ENCODE data around the gene DAAM2. TPM values are rescaled to one million over a fixed set of nuclear protein-coding genes. Genes with fewer than 3 reads are reported as not detected.

The DAAM2 gene
- total RNA-seq, 1 experiment from 2014 or later, result not detected

- intact Hi-C loops (cut with micrococcal nuclease; ENCODE audit: unreplicated experiment), result no loop called here
- no peaks in the 10 kb centered on the region for H3K9me3 Mint-ChIP-seq (ENCODE audit: unreplicated experiment)
- H3K27me3 Mint-ChIP-seq (ENCODE audit: insufficient read depth, unreplicated experiment), result peaks cover 9% of the 10 kb centered on the region
- POLR2A ChIA-PET, result no interaction called here
- no peaks in the 10 kb centered on the region for H3K4me1 Mint-ChIP-seq (ENCODE audit: low read depth, unreplicated experiment)
- no peaks in the 10 kb centered on the region for H3K9me3 ChIP-seq
- CTCF ChIA-PET, result interaction anchor here (0.7 kb wide), 1 partner anchor 23 kb away, joined by 4 read pairs; no protein-coding TSS in a partner anchor
- DNase-seq, result no peak
- no TSS peak for BruUV-seq (replicated peaks)
- no peak for TF ChIP-seq CTCF (IDR thresholded peaks at IDR 0.05; ENCODE audit: insufficient read depth in 1 of 2, low read depth in 1 of 2, low read length in 1 of 2, severe bottlenecking in 1 of 2, unreplicated experiment in 1 of 2)
- H3K27me3 ChIP-seq (replicated peaks; ENCODE audit: control insufficient read depth, insufficient read depth, low read length), result no peaks in the 10 kb centered on the region
- H3K36me3 Mint-ChIP-seq (ENCODE audit: insufficient read depth, unreplicated experiment), result no peaks in the 10 kb centered on the region
- no peak overlapping the region for H3K4me3 Mint-ChIP-seq (ENCODE audit: unreplicated experiment)
- H3K27ac Mint-ChIP-seq (ENCODE audit: unreplicated experiment), result no peak overlapping the region
- H3K4me3 ChIP-seq (ENCODE audit: low read depth, low read length), result no peak overlapping the region
- no peaks in the 10 kb centered on the region for H3K36me3 ChIP-seq (ENCODE audit: control insufficient read depth, insufficient read depth, low read length)
- H3K4me1 ChIP-seq, result no peaks in the 10 kb centered on the region
Observed at GRCh38 chr6:39790772-39791171, 1.4 kb upstream of the DAAM2 start.

GRCh38 chr6:39791311-39791710, 865 bp upstream of the DAAM2 start:
- Mint-ChIP-seq H3K4me1 (ENCODE audit: low read depth, unreplicated experiment) (no peaks in the 10 kb centered on the region), H3K27ac (ENCODE audit: unreplicated experiment) (no peak overlapping the region), H3K9me3 (ENCODE audit: unreplicated experiment) (no peaks in the 10 kb centered on the region), H3K4me3 (ENCODE audit: unreplicated experiment) (no peak overlapping the region), H3K27me3 (ENCODE audit: insufficient read depth, unreplicated experiment) (peaks cover 9% of the 10 kb centered on the region), H3K36me3 (ENCODE audit: insufficient read depth, unreplicated experiment) (no peaks in the 10 kb centered on the region)
- no peak for DNase-seq
- H3K4me3 ChIP-seq (ENCODE audit: low read depth, low read length), result no peak overlapping the region
- no peaks in the 10 kb centered on the region for H3K9me3 ChIP-seq
- H3K4me1 ChIP-seq, result no peaks in the 10 kb centered on the region
- H3K36me3 ChIP-seq (ENCODE audit: control insufficient read depth, insufficient read depth, low read length), result no peaks in the 10 kb centered on the region
- intact Hi-C loops (cut with micrococcal nuclease; ENCODE audit: unreplicated experiment), result no loop called here
- ChIA-PET POLR2A (no interaction called here), CTCF (interaction anchor here (0.6 to 0.7 kb wide), 3 partner anchors 22 to 713 kb away, joined by 3 to 5 read pairs (median 4); no protein-coding TSS in a partner anchor)
- no peak for TF ChIP-seq CTCF (IDR thresholded peaks at IDR 0.05; ENCODE audit: insufficient read depth in 1 of 2, low read depth in 1 of 2, low read length in 1 of 2, severe bottlenecking in 1 of 2, unreplicated experiment in 1 of 2)
- no TSS peak for BruUV-seq (replicated peaks)
- no peaks in the 10 kb centered on the region for H3K27me3 ChIP-seq (replicated peaks; ENCODE audit: control insufficient read depth, insufficient read depth, low read length)

GRCh38 chr6:39792540-39793450, 619 bp downstream of the DAAM2 start:
- no peaks in the 10 kb centered on the region for H3K9me3 ChIP-seq
- no peak for DNase-seq
- H3K4me1 ChIP-seq, result no peaks in the 10 kb centered on the region
- ChIA-PET CTCF (no interaction called here), POLR2A (no interaction called here)
- no peak overlapping the region for H3K4me3 ChIP-seq (ENCODE audit: low read depth, low read length)
- Mint-ChIP-seq H3K9me3 (ENCODE audit: unreplicated experiment) (no peaks in the 10 kb centered on the region), H3K36me3 (ENCODE audit: insufficient read depth, unreplicated experiment) (no peaks in the 10 kb centered on the region), H3K4me1 (ENCODE audit: low read depth, unreplicated experiment) (no peaks in the 10 kb centered on the region), H3K27ac (ENCODE audit: unreplicated experiment) (no peak overlapping the region), H3K27me3 (ENCODE audit: insufficient read depth, unreplicated experiment) (peaks cover 9% of the 10 kb centered on the region), H3K4me3 (ENCODE audit: unreplicated experiment) (no peak overlapping the region)
- no peaks in the 10 kb centered on the region for H3K27me3 ChIP-seq (replicated peaks; ENCODE audit: control insufficient read depth, insufficient read depth, low read length)
- intact Hi-C loops (cut with micrococcal nuclease; ENCODE audit: unreplicated experiment), result no loop called here
- H3K36me3 ChIP-seq (ENCODE audit: control insufficient read depth, insufficient read depth, low read length), result no peaks in the 10 kb centered on the region
- no TSS peak for BruUV-seq (replicated peaks)
- no peak for TF ChIP-seq CTCF (IDR thresholded peaks at IDR 0.05; ENCODE audit: insufficient read depth in 1 of 2, low read depth in 1 of 2, low read length in 1 of 2, severe bottlenecking in 1 of 2, unreplicated experiment in 1 of 2)

All from Caco-2 (cell line).